C1 segment of cervical spinal cord (tissue), 14 donors: ENCODE measurements around the gene SORL1.
"Not testable (repeated sequence)": the region's sequence is repeated elsewhere in the genome, so short reads cannot be mapped to it uniquely, and the experiment has no call there.

Experiments used
- DNase-seq, 14 donors: peaks; one replicate each; lab custom pipeline; 2025; lab: John Stamatoyannopoulos, UW

The SORL1 gene

GRCh38 chr11:121451986-121452608, at the start of gene SORL1:
Gene SORL1 (plus strand): TSS chr11:121452314. CDS start chr11:121452332, 18 bp downstream.
- DNase-seq, result peak in 13 of 14 donors; percentile 50 to 86 (median 76)

- DNase-seq, result no peak
These were observed 46.5 kb upstream of the SORL1 start for GRCh38 chr11:121405646-121406045.

DNA sequence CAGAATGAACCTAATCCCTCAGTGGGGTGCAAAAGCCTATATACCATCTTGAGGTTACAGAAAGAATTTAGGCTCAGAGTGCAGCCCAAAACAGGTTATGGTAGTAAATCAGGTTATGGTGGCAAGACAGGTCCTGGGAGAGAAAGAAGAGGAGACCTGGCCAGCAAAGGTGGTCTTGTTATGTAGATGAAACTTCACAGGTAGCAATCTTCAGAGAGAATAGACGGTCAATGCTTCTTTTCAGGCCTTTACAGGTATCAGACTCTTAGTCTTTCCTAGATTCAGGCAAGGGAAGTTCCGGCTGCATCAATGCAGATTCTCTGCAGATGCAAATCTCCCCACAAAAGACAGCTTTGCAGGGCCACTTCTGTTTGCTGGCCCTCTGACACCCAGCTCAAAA, 45.8 kb upstream of the SORL1 start:
- DNase-seq, result no peak

DNA sequence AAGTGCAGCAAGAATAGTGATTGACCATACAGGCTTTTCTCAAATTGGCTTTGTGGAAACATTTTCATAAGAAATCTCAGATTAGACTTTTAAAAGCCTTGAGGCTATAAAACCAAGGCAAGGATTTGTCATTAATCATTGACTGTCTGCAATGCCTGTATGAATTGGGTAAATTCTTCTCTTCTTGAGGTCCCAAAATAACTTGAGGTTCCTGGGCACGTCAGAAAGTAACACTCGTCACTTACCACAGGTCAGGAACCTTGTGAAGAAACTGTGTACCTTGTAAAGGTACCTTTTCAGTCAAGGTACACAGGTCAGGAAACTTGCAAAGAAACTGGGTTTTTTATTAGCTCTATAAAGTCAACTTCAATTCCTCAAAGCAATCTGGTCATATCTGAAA, 43.3 kb upstream of the SORL1 start:
- DNase-seq, result no peak

DNA sequence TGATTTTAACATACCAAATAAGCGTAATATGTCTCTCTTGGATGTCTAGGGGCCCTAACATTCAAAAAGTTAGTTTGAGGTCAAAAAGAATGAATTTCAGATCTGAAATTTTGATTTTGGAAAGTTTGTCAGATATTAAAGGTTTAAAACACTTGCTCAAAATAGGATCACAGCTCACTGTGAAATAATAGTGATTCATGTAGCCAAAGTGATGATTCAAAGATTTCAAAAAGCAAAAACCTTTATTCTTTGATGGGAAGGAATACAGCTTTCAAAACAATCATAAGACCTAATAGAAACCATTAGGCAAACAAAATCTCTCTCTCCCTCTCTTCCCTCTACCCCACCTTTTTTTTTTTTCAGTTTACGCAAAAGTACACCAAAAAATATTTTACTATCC, 42.1 kb upstream of the SORL1 start:
- DNase-seq, result not testable (repeated sequence)

DNA sequence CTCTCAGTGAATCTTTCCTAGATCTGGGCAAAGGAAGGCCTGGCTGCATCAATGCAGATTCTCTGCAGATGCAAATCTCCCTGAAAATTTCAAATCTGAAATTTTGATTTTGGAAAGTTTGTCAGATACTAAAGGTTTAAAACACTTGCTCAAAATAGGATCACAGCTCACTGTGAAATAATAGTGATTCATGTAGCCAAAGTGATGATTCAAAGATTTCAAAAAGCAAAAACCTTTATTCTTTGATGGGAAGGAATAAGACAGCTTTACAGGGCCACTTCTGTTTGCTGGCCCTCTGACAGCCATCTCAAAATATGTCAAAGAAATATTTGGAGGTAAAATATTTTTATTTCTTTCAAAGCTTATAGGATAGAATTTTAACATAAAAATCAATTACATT, 40.8 kb upstream of the SORL1 start:
- DNase-seq, result not testable (repeated sequence)

DNA sequence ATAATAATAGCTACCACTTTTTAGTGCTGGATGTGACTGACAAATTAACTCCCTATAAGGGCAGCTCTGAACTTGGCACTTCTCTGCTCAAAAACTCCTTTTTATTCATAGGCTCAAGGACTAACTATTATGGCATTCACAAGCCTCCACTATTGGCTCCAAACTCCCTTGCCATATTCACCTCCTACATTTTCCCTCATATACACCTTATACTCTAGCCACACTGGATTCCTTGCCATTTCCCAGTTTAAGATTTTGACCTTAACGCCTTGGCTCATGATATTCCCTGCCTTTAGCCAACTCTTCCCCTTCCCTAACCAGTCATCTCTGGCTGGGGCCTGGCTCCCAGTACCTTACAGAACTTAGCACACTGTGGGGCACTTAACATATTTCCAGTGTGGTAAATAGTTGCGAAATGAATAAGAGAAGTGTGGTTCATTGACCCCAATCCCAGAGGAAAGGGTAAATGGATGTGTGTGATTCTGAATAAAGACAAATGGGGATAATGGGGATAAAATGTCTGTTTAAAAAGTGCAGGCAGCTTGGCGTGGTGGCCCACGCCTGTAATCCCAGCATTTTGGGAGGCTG, 40.0 kb upstream of the SORL1 start:
- no peak for DNase-seq

DNA sequence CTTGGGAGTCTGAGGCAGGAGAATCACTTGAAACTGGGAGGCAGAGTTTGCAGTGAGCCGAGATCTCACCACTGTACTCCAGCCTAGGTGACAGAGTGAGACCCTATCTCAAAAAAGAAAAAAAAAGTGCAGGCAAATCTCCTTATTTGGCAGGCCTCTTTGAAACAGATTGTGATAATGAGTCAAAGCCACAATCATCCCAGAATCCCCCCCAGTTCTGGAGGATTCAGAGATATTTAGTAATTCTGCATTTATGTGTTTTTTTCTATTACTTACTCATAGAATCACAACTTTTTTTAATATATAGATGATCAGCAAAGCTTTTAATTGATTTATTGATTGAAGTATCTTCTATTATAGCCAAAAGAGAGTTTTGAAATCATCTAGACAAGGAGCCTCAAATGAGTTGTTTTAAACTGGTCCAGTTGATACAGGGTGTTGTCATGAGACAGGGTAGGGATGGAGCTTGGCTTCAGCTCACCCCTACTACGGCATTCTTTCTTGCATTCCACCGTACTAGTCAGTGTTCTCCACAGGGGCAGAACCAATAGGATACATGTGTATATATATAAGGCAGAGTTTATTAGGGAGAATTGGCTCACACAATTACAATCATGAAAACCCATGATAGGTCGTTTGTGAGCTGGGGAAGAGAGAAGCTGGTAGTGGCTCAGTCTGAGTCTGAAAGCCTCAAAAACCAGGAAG, 39.3 kb upstream of the SORL1 start:
- no peak for DNase-seq

DNA sequence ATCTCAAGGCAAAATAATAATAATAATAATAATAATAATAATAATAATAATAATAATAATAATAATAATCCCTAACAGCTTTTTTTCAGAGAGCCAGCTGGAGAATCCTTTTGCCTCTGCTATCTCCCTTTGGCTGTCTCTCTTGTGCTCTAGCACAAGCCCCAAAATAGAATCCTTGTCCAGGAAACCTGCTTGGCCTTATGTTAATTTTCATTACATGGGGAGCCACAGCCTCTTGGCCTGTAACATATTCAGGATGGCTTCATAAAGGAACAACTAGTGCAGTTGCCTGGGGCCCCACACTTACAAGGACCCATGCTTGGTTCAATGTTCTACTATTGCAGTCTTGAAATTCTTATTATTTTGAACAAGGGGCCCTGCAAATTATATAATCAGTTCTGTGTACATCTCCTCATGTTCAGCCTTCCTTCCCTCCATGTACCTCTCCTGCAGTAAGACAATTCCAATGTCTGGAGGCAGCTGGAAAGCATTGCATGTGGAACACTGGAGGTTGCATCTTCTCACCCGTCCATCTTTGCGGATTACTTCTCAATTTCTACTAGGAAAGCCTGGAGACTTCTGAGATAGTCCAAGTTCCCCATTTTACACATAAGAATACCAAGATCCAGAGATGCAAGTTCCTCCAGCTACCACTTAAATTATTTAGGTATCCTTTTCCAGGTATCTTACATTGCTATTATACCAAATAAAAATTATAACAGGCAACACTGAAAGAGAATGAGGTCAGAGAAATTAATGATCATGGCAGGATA, 37.8 kb upstream of the SORL1 start:
- peak in 1 of 14 donors; percentile 80 for DNase-seq

GRCh38 chr11:121415856-121416255, 36.3 kb upstream of the SORL1 start:
- no peak for DNase-seq

GRCh38 chr11:121417055-121417551, 35.0 kb upstream of the SORL1 start:
- DNase-seq, result peak in 10 of 14 donors; percentile 25 to 82 (median 58)

DNA sequence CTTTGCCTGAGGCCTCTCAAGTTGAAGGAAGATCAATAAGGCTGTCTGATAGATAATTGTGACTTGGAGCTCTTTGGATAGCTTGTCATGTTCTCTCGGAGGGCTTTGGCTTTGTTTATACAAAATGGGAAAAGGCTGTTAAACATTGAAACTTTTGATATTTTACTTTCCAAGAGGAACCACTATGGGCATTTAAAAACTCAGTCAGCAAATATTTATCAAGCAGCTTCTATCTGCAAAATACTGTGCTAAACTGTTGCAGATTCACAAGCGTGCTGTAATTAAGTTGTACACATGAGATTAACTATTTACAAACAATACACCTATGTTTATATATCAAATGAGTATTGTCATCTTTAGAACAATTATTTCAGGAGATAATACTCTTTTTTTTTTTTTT, 34.5 kb upstream of the SORL1 start:
- no peak for DNase-seq

- no peak for DNase-seq
These were observed 33.4 kb upstream of the SORL1 start for GRCh38 chr11:121418625-121419114.

- no peak for DNase-seq
These were observed 32.3 kb upstream of the SORL1 start for GRCh38 chr11:121419836-121420235.

DNA sequence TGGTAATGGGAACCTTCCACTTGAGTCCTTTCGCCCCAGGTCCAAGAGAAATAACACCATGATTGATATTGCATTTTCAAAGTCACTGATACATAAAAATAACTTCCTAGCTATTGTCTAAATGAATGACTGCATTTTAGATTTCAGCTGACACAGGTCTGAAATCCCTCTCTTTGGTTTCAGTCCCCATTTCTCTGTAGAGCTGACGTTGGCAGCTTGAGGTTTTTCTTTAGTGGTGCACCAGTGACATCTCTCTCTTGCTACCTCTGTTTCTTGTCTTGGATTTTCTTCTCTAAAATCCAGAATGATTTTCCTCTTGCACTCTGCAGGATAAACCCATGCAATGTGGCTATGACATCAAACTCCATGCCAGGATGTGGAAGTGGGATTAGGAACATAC, 31.7 kb upstream of the SORL1 start:
- DNase-seq, result no peak

DNA sequence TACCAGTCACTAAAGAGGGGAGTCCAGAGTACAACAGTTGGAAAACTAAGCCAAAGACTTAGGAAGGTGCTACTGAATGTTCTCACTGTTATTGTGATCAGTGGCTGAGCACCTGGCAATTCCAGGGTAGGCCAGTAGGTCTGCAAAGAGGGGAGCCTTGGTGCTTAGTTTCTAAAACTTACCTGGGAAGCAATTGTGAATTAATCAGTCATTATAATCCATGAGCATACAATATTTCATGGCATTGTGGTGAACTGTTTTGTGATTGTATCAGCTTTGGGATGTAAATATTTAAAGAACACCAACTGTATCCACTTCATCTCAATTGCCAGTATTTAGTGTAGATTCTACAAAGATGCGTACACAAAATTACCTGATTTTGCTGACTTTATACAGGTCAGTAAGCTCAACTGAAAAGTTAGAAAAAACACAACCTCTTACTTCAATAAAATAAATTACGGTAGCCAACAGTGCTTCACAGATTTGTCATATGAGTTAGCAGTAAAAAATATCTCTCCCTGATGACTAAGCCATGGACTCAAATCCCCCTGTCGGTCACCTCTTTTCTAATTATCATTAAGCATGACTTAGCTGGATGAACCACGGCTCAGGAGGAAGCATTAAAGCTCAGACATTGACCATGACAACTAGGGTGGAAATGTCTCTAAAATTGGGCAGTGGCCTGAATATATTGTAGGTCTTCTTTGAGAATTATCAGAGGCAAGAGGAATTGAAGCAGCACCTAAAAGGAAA, 30.8 kb upstream of the SORL1 start:
- no peak for DNase-seq

DNA sequence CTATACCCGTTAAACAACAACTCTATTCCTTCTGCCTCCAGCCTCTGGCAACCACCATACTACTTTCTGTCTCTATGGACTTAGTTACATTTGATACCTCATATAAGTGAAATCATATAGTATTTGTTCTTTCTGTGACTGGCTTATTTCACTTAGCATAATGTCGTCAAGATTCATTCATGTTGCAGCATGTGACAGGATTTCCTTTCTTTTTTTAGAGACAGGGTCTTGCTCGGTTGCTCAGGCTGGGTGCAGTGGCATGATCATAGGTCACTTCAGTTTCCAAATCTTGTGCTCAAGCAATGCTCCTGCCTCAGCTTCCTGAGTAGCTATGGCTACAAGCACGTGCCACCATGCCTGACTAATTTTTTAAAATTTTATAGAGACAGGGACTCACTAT, 29.4 kb upstream of the SORL1 start:
- DNase-seq, result no peak

DNA sequence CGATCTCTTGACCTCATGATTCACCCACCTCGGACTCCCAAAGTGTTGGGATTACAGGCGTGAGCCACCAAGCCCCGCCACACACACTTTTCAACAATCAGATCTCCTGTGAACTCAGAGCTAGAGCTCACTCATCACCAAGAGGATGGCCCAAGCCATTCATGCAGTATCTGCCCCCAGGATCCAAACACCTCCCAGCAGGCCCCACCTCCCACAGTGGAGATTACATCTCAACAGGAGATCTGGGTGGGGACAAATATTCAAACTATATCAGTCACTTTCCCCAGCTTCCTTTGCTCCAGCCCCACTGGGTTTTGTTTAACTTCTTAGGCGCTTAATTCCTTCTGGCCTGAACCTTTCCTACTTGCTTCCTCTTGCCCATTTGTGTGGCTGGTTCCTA, 26.3 kb upstream of the SORL1 start:
- no peak for DNase-seq

- DNase-seq, result peak in 6 of 14 donors; percentile 24 to 64 (median 34)
These were observed 25.4 kb upstream of the SORL1 start for GRCh38 chr11:121426476-121427399.

GRCh38 chr11:121427400-121427744, 24.7 kb upstream of the SORL1 start:
- DNase-seq, result no peak
